B cell (primary cell): ENCODE measurements around the gene THBD. TPM values are rescaled to one million over a fixed set of nuclear protein-coding genes. Genes with fewer than 3 reads are reported as not detected.

ENCODE experiments used
- ATAC-seq: fragments of 200-7000 bp; cut with Tn5 transposase; one replicate; pipeline ENCODE4 v1.10.0; 2021; ENCODE audit warnings: low read depth, mild to moderate bottlenecking, moderate number of reproducible peaks, moderate library complexity
- CTCF ChIA-PET: fragments of 350-600 bp; sonication (Branson Sonifier 250); formaldehyde crosslinking; loops from one replicate; lab custom pipeline; 2021; ENCODE audit warnings: antibody characterized with exemption, inconsistent platforms; lab: Charles Lee
- POLR2A ChIA-PET: fragments of 350-600 bp; sonication (Branson Sonifier 250); formaldehyde crosslinking; loops from one replicate; lab custom pipeline; 2021; ENCODE audit warnings: antibody characterized with exemption; lab: Charles Lee
- DNase-seq: peaks from one replicate; pipeline ENCODE4 v3.0.0; 2013
- H2AFZ ChIP-seq: 2 replicates; pipeline ENCODE4 v1.6.1; 2012; ENCODE audit warnings: mild to moderate bottlenecking, low read depth, low read length; ENCODE audit not compliant: insufficient read depth, poor library complexity, severe bottlenecking
- H3K27ac ChIP-seq, 2 donors: 1 replicate in 1 of 2; 2 replicates in 1 of 2; pipeline ENCODE4 v1.5.1; 2012 to 2013; ENCODE audit warnings: low read length in 2 of 2, mild to moderate bottlenecking in 2 of 2, moderate library complexity in 1 of 2
- H3K27me3 ChIP-seq, 4 experiments: fragments of 200-600 bp in 1 of 4; sonication (generic) in 1 of 4; replicated peaks in 1 of 4; 1 replicate in 2 of 4; 2 replicates in 2 of 4; pipeline versions ENCODE4 v1.6.1 to v1.7.0; 2013 to 2016; ENCODE audit warnings: low read length in 3 of 4, mild to moderate bottlenecking in 2 of 4, mixed read lengths in 1 of 4, moderate library complexity in 1 of 4; ENCODE audit not compliant: insufficient read depth in 4 of 4, control insufficient read depth in 3 of 4; ENCODE audit errors: control extremely low read depth in 1 of 4
- H3K36me3 ChIP-seq, 2 experiments: replicated peaks in 1 of 2; 1 replicate in 1 of 2; 2 replicates in 1 of 2; pipeline versions ENCODE4 v1.6.1 to v1.7.1; 2013; ENCODE audit warnings: low read length in 1 of 2; ENCODE audit not compliant: insufficient read depth in 2 of 2, control insufficient read depth in 1 of 2; ENCODE audit errors: control extremely low read depth in 1 of 2, extremely low read depth in 1 of 2
- H3K4me1 ChIP-seq, 2 donors: fragments of 200-600 bp in 1 of 2; sonication (generic) in 1 of 2; 1 replicate in 1 of 2; 2 replicates in 1 of 2; pipeline versions ENCODE4 v1.5.1 to v1.6.1; 2013 to 2017; ENCODE audit warnings: low read length in 2 of 2; ENCODE audit not compliant: control insufficient read depth in 2 of 2, insufficient read depth in 2 of 2
- H3K4me2 ChIP-seq: replicated peaks from 2 replicates; pipeline ENCODE3; 2012; ENCODE audit warnings: mild to moderate bottlenecking, low read depth, low read length; ENCODE audit not compliant: poor library complexity, severe bottlenecking
- H3K4me3 ChIP-seq, 5 experiments: fragments of 200-600 bp in 1 of 5; sonication (generic) in 1 of 5; 1 replicate in 3 of 5; 2 replicates in 2 of 5; pipeline versions ENCODE4 v1.5.1 to v1.7.0; 2011 to 2016; ENCODE audit warnings: low read length in 4 of 5, mild to moderate bottlenecking in 4 of 5, low read depth in 2 of 5, control low read depth in 1 of 5, moderate library complexity in 1 of 5; ENCODE audit not compliant: insufficient read depth in 1 of 5; ENCODE audit errors: control extremely low read depth in 1 of 5, extremely low read depth in 1 of 5
- H3K79me2 ChIP-seq: fragments of 200-600 bp; sonication (generic); one replicate; pipeline ENCODE4 v1.6.0; 2016; ENCODE audit warnings: low read length; ENCODE audit not compliant: control insufficient read depth, insufficient read depth
- H3K9ac ChIP-seq: fragments of 200-600 bp; sonication (generic); 2 replicates; pipeline ENCODE4 v1.6.1; 2017; ENCODE audit warnings: mild to moderate bottlenecking, low read length, moderate library complexity
- H3K9me3 ChIP-seq, 3 donors: one replicate each; pipeline versions ENCODE4 v1.6.1 to v1.7.1; 2013; ENCODE audit warnings: low read length in 2 of 3; ENCODE audit not compliant: control insufficient read depth in 2 of 3, insufficient read depth in 1 of 3; ENCODE audit errors: control extremely low read depth in 1 of 3
- H4K20me1 ChIP-seq: 2 replicates; pipeline ENCODE4 v1.6.0; 2012; ENCODE audit warnings: mild to moderate bottlenecking, low read length; ENCODE audit not compliant: insufficient read depth, control insufficient read depth, poor library complexity, severe bottlenecking
- H3K27ac Mint-ChIP-seq: one replicate; pipeline ENCODE4 v1.8.0; 2021; ENCODE audit warnings: mixed read lengths
- H3K27me3 Mint-ChIP-seq: one replicate; pipeline ENCODE4 v1.8.0; 2021; ENCODE audit warnings: mixed read lengths
- H3K4me1 Mint-ChIP-seq: one replicate; pipeline ENCODE4 v1.8.0; 2021; ENCODE audit warnings: mixed read lengths
- H3K4me3 Mint-ChIP-seq: one replicate; pipeline ENCODE4 v1.8.0; 2021; ENCODE audit warnings: mixed read lengths
- H3K9me3 Mint-ChIP-seq: one replicate; pipeline ENCODE4 v1.8.0; 2022; ENCODE audit warnings: mixed read lengths; ENCODE audit not compliant: insufficient read depth
- EZH2 ChIP-seq: IDR thresholded peaks from 2 replicates; pipeline ENCODE4 v1.6.1; 2012; ENCODE audit warnings: borderline replicate concordance, low read depth, mild to moderate bottlenecking, moderate library complexity, low read length; ENCODE audit not compliant: insufficient read depth, poor library complexity, severe bottlenecking
- WGBS: methylation state at CpG from one replicate; pipeline ENCODE4 v1.1.5; 2013; ENCODE audit warnings: missing lambda C conversion rate; ENCODE audit not compliant: insufficient coverage; 5-methylcytosine and 5-hydroxymethylcytosine counted together
- intact Hi-C: fragments of 100-400 bp; cut with micrococcal nuclease; formaldehyde crosslinking; loops from one replicate; pipeline ENCODE4 v1.10.0; 2022
- polyA plus RNA-seq: library from polyadenylated mRNA; depleted of rRNA; stranded (reverse); fragments of >200 nt; gene quantifications from 2 replicates; pipeline ENCODE4 v1.2.3, GENCODE V29; 2012
- total RNA-seq, 2 donors: library from RNA; stranded (reverse); fragments of 120-200 nt in 1 of 2; gene quantifications; 1 replicate in 1 of 2; 2 replicates in 1 of 2; pipeline versions ENCODE4 v1.2.3 to v1.2.4, GENCODE V29; 2013 to 2022
- TF ChIP-seq, protein P1 (sequence below): fragments of 200-600 bp; IDR thresholded peaks from one replicate; pipeline ENCODE4 v1.8.0; 2022; ENCODE audit warnings: antibody characterized with exemption, mild to moderate bottlenecking

Gene THBD
- total and polyA plus RNA-seq, 2 donors (not counting 1 experiment from before 2014, with no cell fraction given): 0.78 TPM; not detected in 1

DNA sequence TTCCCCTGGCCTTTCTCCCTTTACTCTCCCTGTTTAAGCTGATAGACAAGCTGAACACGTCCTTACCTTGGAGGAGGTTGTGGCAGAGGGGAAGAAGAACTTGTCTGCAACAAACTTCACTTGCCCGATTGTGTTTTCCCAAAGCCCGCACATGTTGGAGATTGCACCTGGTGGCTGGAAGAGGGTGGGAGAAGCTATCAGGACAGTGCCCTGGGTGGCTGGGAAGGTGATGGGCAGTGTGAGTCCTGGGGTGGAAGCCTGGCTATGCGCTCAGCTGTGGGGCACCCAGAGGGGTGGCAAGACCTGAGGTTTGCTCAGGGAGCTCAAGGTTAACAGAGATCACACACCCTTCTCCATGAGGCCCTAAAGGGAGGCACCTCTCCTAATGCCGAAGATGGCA lies 39.4 kb downstream of the THBD start:
- intact Hi-C loops: no loop called here
- ATAC-seq: no peak

DNA sequence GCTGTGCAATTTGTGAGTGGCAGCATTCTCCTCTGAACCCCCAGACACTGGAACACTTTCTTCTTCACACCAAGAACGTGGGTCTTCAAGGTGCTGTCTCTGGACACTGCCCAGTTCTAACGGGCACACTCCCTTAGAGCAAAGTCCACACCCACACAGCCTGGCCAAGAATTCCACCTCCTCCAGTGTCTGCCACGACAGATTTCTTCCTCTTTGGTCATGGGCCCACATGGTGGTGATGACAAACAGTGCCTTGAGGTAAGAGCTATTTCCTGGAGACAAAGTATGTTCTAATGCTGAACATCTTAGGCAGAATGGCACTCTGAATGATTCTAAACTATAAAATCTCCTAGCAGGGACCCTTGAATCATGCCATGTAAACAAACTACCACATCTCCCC lies 39.8 kb downstream of the THBD start:
- DNase-seq: no peak
- no peak for ATAC-seq
- ChIA-PET CTCF (no interaction called here), POLR2A (no interaction called here)
- H3K79me2 ChIP-seq: no peaks in the 10 kb centered on the region
- no peaks in the 10 kb centered on the region for H3K27me3 ChIP-seq
- no peak overlapping the region for H3K27ac ChIP-seq
- WGBS: 67% methylated on average over 2 of the region's 3 CpGs
- intact Hi-C loops: no loop called here
- H3K4me2 ChIP-seq: no peak overlapping the region
- Mint-ChIP-seq H3K9me3 (no peaks in the 10 kb centered on the region), H3K27me3 (peaks cover 7% of the 10 kb centered on the region), H3K4me3 (no peak overlapping the region), H3K4me1 (no peaks in the 10 kb centered on the region), H3K27ac (no peak overlapping the region)
- H3K4me3 ChIP-seq: no peak overlapping the region
- H3K4me1 ChIP-seq: no peaks in the 10 kb centered on the region
- H3K9ac ChIP-seq: no peak overlapping the region
- H2AFZ ChIP-seq: no peak overlapping the region
- no peaks in the 10 kb centered on the region for H3K36me3 ChIP-seq
- no peak for TF ChIP-seq EZH2
- TF ChIP-seq, protein P1, sequence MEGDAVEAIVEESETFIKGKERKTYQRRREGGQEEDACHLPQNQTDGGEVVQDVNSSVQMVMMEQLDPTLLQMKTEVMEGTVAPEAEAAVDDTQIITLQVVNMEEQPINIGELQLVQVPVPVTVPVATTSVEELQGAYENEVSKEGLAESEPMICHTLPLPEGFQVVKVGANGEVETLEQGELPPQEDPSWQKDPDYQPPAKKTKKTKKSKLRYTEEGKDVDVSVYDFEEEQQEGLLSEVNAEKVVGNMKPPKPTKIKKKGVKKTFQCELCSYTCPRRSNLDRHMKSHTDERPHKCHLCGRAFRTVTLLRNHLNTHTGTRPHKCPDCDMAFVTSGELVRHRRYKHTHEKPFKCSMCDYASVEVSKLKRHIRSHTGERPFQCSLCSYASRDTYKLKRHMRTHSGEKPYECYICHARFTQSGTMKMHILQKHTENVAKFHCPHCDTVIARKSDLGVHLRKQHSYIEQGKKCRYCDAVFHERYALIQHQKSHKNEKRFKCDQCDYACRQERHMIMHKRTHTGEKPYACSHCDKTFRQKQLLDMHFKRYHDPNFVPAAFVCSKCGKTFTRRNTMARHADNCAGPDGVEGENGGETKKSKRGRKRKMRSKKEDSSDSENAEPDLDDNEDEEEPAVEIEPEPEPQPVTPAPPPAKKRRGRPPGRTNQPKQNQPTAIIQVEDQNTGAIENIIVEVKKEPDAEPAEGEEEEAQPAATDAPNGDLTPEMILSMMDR: no peak
- no peaks in the 10 kb centered on the region for H3K9me3 ChIP-seq
- H4K20me1 ChIP-seq: no peaks in the 10 kb centered on the region

More for the DNA sequence above, 39.4 kb downstream of the THBD start:
- Histone ChIP-seq H3K27ac (no peak overlapping the region), H3K36me3 (no peaks in the 10 kb centered on the region), H3K27me3 (no peaks in the 10 kb centered on the region), H2AFZ (no peak overlapping the region), H3K4me1 (no peaks in the 10 kb centered on the region), H3K4me2 (no peak overlapping the region), H4K20me1 (no peaks in the 10 kb centered on the region), H3K9ac (no peak overlapping the region), H3K4me3 (no peak overlapping the region), H3K9me3 (no peaks in the 10 kb centered on the region), H3K79me2 (no peaks in the 10 kb centered on the region)
- 76% methylated on average over 3 of the region's 5 CpGs for WGBS
- Mint-ChIP-seq H3K9me3 (no peaks in the 10 kb centered on the region), H3K27ac (no peak overlapping the region), H3K27me3 (peaks cover 7% of the 10 kb centered on the region), H3K4me3 (no peak overlapping the region), H3K4me1 (no peaks in the 10 kb centered on the region)
- CTCF ChIA-PET: no interaction called here
- POLR2A ChIA-PET: no interaction called here
- DNase-seq: no peak
- TF ChIP-seq, protein P1: no peak
- no peak for TF ChIP-seq EZH2
